Neural progenitor cell (in vitro differentiated cells): ENCODE measurements around the gene MFN1.

Experiments used
- EZH2 ChIP-seq: fragments of 200-600 bp; sonication (generic); IDR thresholded peaks from 2 replicates; pipeline ENCODE4 v1.6.1; 2017; ENCODE audit warnings: antibody characterized with exemption, mild to moderate bottlenecking, moderate library complexity
- TF ChIP-seq, protein P1 (sequence below): fragments of 200-600 bp; sonication (generic); IDR thresholded peaks from 2 replicates; pipeline ENCODE4 v1.5.1; 2017; ENCODE audit warnings: antibody characterized with exemption, mild to moderate bottlenecking

DNA sequence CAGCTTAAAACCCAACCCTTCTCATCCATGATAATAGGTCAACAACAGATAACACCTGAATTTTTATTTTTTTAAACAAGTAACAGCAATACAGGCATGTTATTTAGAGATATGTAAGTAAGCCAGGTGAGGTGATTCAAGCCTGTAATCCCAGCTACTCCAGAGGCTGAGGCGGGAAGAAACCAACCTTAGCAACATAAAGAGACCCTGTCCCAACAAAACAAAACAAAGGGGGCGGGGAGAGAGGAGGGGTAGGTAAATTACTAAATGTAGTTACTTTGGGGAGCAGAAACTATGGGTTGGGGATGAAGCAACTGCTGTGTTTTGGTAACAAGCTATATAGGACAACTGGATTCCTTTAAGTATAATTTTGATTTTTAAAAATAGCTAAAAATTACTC lies 56.8 kb downstream of the MFN1 start:
- TF ChIP-seq, protein P1, sequence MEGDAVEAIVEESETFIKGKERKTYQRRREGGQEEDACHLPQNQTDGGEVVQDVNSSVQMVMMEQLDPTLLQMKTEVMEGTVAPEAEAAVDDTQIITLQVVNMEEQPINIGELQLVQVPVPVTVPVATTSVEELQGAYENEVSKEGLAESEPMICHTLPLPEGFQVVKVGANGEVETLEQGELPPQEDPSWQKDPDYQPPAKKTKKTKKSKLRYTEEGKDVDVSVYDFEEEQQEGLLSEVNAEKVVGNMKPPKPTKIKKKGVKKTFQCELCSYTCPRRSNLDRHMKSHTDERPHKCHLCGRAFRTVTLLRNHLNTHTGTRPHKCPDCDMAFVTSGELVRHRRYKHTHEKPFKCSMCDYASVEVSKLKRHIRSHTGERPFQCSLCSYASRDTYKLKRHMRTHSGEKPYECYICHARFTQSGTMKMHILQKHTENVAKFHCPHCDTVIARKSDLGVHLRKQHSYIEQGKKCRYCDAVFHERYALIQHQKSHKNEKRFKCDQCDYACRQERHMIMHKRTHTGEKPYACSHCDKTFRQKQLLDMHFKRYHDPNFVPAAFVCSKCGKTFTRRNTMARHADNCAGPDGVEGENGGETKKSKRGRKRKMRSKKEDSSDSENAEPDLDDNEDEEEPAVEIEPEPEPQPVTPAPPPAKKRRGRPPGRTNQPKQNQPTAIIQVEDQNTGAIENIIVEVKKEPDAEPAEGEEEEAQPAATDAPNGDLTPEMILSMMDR, result no peak
- no peak for TF ChIP-seq EZH2
